Fibroblast of villous mesenchyme (primary cell): Measurements from ENCODE around the gene DLL4. TPM values are rescaled to one million over a fixed set of nuclear protein-coding genes. Genes with fewer than 3 reads are reported as not detected.

Experiments used
- DNase-seq: peaks from one replicate; pipeline ENCODE4 v3.0.0-alpha.2; 2010; ENCODE audit warnings: low read depth
- H3K4me3 ChIP-seq: 2 replicates; pipeline ENCODE4 v1.5.1; 2011; ENCODE audit warnings: low read depth, mild to moderate bottlenecking, low read length
- CTCF ChIP-seq: IDR thresholded peaks from 2 replicates; pipeline ENCODE4 v1.5.1; 2012; ENCODE audit warnings: low read depth, mild to moderate bottlenecking, low read length; ENCODE audit not compliant: insufficient read depth
- total RNA-seq: library from RNA; depleted of rRNA; stranded (reverse); fragments of >200 nt; gene quantifications from 2 replicates; pipeline ENCODE4 v1.2.3, GENCODE V29; 2012

Gene DLL4
- total RNA-seq, 1 donor: 6.0 TPM

- no peak for TF ChIP-seq CTCF
Observed at GRCh38 chr15:40981186-40981585, 52.0 kb downstream of the DLL4 start.

GRCh38 chr15:40982855-40983254, 53.7 kb downstream of the DLL4 start:
- H3K4me3 ChIP-seq: no peak overlapping the region
- peak; percentile 79 for DNase-seq
- TF ChIP-seq CTCF: no peak

More at GRCh38 chr15:40981186-40981585, 52.0 kb downstream of the DLL4 start:
- DNase-seq: no peak
- H3K4me3 ChIP-seq: no peak overlapping the region

GRCh38 chr15:40984406-40984805, 55.3 kb downstream of the DLL4 start:
- TF ChIP-seq CTCF: no peak
- H3K4me3 ChIP-seq: no peak overlapping the region
- no peak for DNase-seq

DNA sequence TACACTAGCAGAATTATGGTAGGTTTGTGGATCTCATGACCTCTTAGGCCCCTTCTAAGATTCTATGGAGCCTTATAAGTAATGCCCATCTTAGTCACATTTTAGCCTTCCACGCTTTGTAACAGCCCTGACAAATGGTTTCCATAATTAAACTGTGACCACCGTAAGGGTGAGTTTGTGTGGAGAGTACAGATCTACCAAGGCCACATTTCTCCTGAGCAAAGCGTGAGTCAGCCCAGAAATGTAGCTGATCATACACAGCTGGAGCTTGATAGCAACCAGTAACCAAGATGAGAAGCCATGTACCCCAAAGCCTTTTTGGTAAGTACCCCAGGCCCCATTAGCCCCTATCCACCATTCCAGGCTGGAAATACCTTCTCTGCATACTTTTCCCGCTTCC, 55.8 kb downstream of the DLL4 start:
- H3K4me3 ChIP-seq: no peak overlapping the region
- DNase-seq: peak; percentile 69
- no peak for TF ChIP-seq CTCF

GRCh38 chr15:40985541-40986330, 56.6 kb downstream of the DLL4 start:
- TF ChIP-seq CTCF: no peak
- DNase-seq: peak; percentile 55
- H3K4me3 ChIP-seq: no peak overlapping the region

GRCh38 chr15:40986820-40987219, 57.7 kb downstream of the DLL4 start:
- no peak overlapping the region for H3K4me3 ChIP-seq
- no peak for TF ChIP-seq CTCF
- DNase-seq: no peak

DNA sequence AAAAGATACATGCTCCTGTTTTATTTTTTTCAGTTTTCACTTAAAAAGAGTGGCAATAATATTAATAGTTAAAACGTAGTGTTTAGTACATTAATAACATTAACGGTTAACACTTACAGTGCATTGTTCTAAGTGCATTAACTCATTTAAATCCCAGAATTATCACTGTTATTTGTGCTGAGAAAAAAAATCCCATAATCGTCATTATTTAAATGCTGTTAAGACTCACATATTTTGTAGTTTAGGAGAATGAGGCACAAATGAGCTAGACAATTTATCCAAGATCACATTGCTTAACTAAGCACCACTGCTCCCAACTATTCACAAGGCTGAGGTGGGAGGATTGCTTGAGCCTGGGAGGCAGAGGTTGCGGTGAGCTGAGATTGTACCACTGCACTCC, 59.0 kb downstream of the DLL4 start:
- no peak for DNase-seq

More for the DNA sequence above, 59.0 kb downstream of the DLL4 start:
- no peak overlapping the region for H3K4me3 ChIP-seq
- TF ChIP-seq CTCF: no peak
